ENCODE measurements around the gene EEFSEC. TPM values are rescaled to one million over a fixed set of nuclear protein-coding genes. Genes with fewer than 3 reads are reported as not detected.
A peak's percentile ranks its signal among the peaks of the same experiment; 100 is the strongest.

The EEFSEC gene
- polyA plus RNA-seq, 1 donor (not counting 4 experiments of a cell fraction or from before 2014, with no cell fraction given) = 8.7 TPM

- H3K4me3 ChIP-seq (ENCODE audit: control insufficient read depth in 2 of 3, extremely low read depth in 1 of 3, insufficient read depth in 2 of 3, low read depth in 1 of 3, low read length in 3 of 3) = no peak overlapping the region
- H2AFZ ChIP-seq (ENCODE audit: control insufficient read depth, low read length) = no peak overlapping the region
- H3K36me3 ChIP-seq (ENCODE audit: control insufficient read depth in 2 of 2, extremely low read depth in 1 of 2, insufficient read depth in 2 of 2, low read length in 2 of 2) = peaks cover 2 to 16% of the 10 kb centered on the region in 2 experiments
- no peak overlapping the region for H3K27ac ChIP-seq (ENCODE audit: control insufficient read depth, insufficient read depth, low read length)
- no peaks in the 10 kb centered on the region for H4K20me1 ChIP-seq (ENCODE audit: control insufficient read depth, extremely low read depth, insufficient read depth, low read length)
- H3K4me1 ChIP-seq (ENCODE audit: control insufficient read depth, extremely low read depth, insufficient read depth, low read length) = peaks cover 10% of the 10 kb centered on the region
- no peaks in the 10 kb centered on the region for H3K79me2 ChIP-seq (ENCODE audit: control insufficient read depth, insufficient read depth, low read length)
- DNase-seq (ENCODE audit: low read depth, low spot score) (no peak), FAIRE-seq (no peak)
- H3K9me3 ChIP-seq (ENCODE audit: control insufficient read depth, low read depth, low read length) = no peaks in the 10 kb centered on the region
- dilution Hi-C loops (cut with MboI; ENCODE audit: extremely low pct_ligation_motif_present, low sequenced_read_pairs) = no loop called here
- no peaks in the 10 kb centered on the region for H3K9me1 ChIP-seq (ENCODE audit: control insufficient read depth, extremely low read depth, insufficient read depth, low read length)
- H3K9ac ChIP-seq (ENCODE audit: control insufficient read depth, extremely low read depth, insufficient read depth, low read length) = no peak overlapping the region
- H3K4me2 ChIP-seq (ENCODE audit: control insufficient read depth, extremely low read depth, insufficient read depth, low read depth, low read length) = no peak overlapping the region
- TF ChIP-seq EZH2 (IDR thresholded peaks at IDR 0.05; ENCODE audit: low read length) (no peak), CTCF (optimal IDR thresholded peaks at IDR 0.05 in 1 of 3, IDR thresholded peaks at IDR 0.05 in 1 of 3, conservative IDR thresholded peaks at IDR 0.05 in 1 of 3; ENCODE audit: extremely low read depth in 1 of 3, insufficient read depth in 2 of 3, low read length in 3 of 3) (no peak)
- no peaks in the 10 kb centered on the region for H3K27me3 ChIP-seq (ENCODE audit: control insufficient read depth, extremely low read depth, insufficient read depth, low read length)
Measured at GRCh38 chr3:128269006-128269775, 115.9 kb downstream of the EEFSEC start.

GRCh38 chr3:128269796-128270195 is 116.5 kb downstream of the EEFSEC start:
- H3K79me2 ChIP-seq (ENCODE audit: control insufficient read depth, insufficient read depth, low read length) = no peaks in the 10 kb centered on the region
- H3K9me3 ChIP-seq (ENCODE audit: control insufficient read depth, low read depth, low read length) = no peaks in the 10 kb centered on the region
- TF ChIP-seq EZH2 (IDR thresholded peaks at IDR 0.05; ENCODE audit: low read length) (no peak), CTCF (optimal IDR thresholded peaks at IDR 0.05 in 1 of 3, IDR thresholded peaks at IDR 0.05 in 1 of 3, conservative IDR thresholded peaks at IDR 0.05 in 1 of 3; ENCODE audit: extremely low read depth in 1 of 3, insufficient read depth in 2 of 3, low read length in 3 of 3) (no peak)
- FAIRE-seq (peak; percentile 20), DNase-seq (ENCODE audit: low read depth, low spot score) (no peak)
- H3K36me3 ChIP-seq (ENCODE audit: control insufficient read depth in 2 of 2, extremely low read depth in 1 of 2, insufficient read depth in 2 of 2, low read length in 2 of 2) = peaks cover 2 to 10% of the 10 kb centered on the region in 2 experiments
- dilution Hi-C loops (cut with MboI; ENCODE audit: extremely low pct_ligation_motif_present, low sequenced_read_pairs) = no loop called here
- H3K4me2 ChIP-seq (ENCODE audit: control insufficient read depth, extremely low read depth, insufficient read depth, low read depth, low read length) = peak overlapping the region; percentile 1
- H4K20me1 ChIP-seq (ENCODE audit: control insufficient read depth, extremely low read depth, insufficient read depth, low read length) = no peaks in the 10 kb centered on the region
- no peaks in the 10 kb centered on the region for H3K9me1 ChIP-seq (ENCODE audit: control insufficient read depth, extremely low read depth, insufficient read depth, low read length)
- peak overlapping the region; percentile 22 for H3K27ac ChIP-seq (ENCODE audit: control insufficient read depth, insufficient read depth, low read length)
- peaks cover 13% of the 10 kb centered on the region for H3K4me1 ChIP-seq (ENCODE audit: control insufficient read depth, extremely low read depth, insufficient read depth, low read length)
- no peaks in the 10 kb centered on the region for H3K27me3 ChIP-seq (ENCODE audit: control insufficient read depth, extremely low read depth, insufficient read depth, low read length)
- H3K4me3 ChIP-seq (ENCODE audit: control insufficient read depth in 2 of 3, extremely low read depth in 1 of 3, insufficient read depth in 2 of 3, low read depth in 1 of 3, low read length in 3 of 3) = no peak overlapping the region
- no peak overlapping the region for H3K9ac ChIP-seq (ENCODE audit: control insufficient read depth, extremely low read depth, insufficient read depth, low read length)
- H2AFZ ChIP-seq (ENCODE audit: control insufficient read depth, low read length) = no peak overlapping the region
